SK-N-SH treated with all-trans-retinoic acid at 6 μM for 48 hours (cell line): ENCODE data around the gene HSPA12A.

ENCODE experiments used
- ARNTL ChIP-seq: fragments of 450-650 bp; formaldehyde crosslinking; IDR thresholded peaks from 2 replicates; pipeline ENCODE4 v1.5.0; 2020; ENCODE audit warnings: low read depth, mild to moderate bottlenecking, moderate library complexity, borderline replicate concordance
- BACH2 ChIP-seq: fragments of 250-450 bp; sonication (Bioruptor Pico); IDR thresholded peaks from 2 replicates; pipeline ENCODE4 v1.9.0; 2021; ENCODE audit warnings: mild to moderate bottlenecking, borderline replicate concordance
- ESRRG ChIP-seq: fragments of 250-450 bp; sonication (Bioruptor Pico); IDR thresholded peaks from 2 replicates; pipeline ENCODE4 v1.6.1; 2021; ENCODE audit warnings: mild to moderate bottlenecking
- ISL1 ChIP-seq: fragments of 250-450 bp; sonication (Bioruptor Pico); IDR thresholded peaks from 2 replicates; pipeline ENCODE4 v2.1.2; 2022; ENCODE audit warnings: mild to moderate bottlenecking, moderate library complexity
- PPARA ChIP-seq: fragments of 250-450 bp; sonication (Bioruptor Pico); IDR thresholded peaks from 2 replicates; pipeline ENCODE4 v1.5.0; 2020; ENCODE audit warnings: mild to moderate bottlenecking, borderline replicate concordance
- RARB ChIP-seq: fragments of 250-450 bp; sonication (Bioruptor Pico); IDR thresholded peaks from 2 replicates; pipeline ENCODE4 v1.8.0; 2021; ENCODE audit warnings: mild to moderate bottlenecking, moderate library complexity
- ZC3H10 ChIP-seq: fragments of 250-450 bp; sonication (Bioruptor Pico); IDR thresholded peaks from 2 replicates; pipeline ENCODE4 v1.5.1; 2021; ENCODE audit warnings: mild to moderate bottlenecking, moderate library complexity
- TF ChIP-seq, protein P1 (sequence below): fragments of 250-450 bp; sonication (Bioruptor Pico); IDR thresholded peaks from 2 replicates; pipeline ENCODE4 v1.5.1; 2020; ENCODE audit warnings: low read depth, mild to moderate bottlenecking, moderate library complexity
- TF ChIP-seq, protein P2 (sequence below): fragments of 250-450 bp; sonication (Bioruptor Pico); IDR thresholded peaks from 2 replicates; pipeline ENCODE4 v1.8.0; 2020; ENCODE audit warnings: mild to moderate bottlenecking, moderate library complexity, borderline replicate concordance
- TF ChIP-seq, protein P3 (sequence below): fragments of 250-450 bp; sonication (Bioruptor Pico); IDR thresholded peaks from 2 replicates; pipeline ENCODE4 v1.5.0; 2020; ENCODE audit warnings: mild to moderate bottlenecking, moderate library complexity

DNA sequence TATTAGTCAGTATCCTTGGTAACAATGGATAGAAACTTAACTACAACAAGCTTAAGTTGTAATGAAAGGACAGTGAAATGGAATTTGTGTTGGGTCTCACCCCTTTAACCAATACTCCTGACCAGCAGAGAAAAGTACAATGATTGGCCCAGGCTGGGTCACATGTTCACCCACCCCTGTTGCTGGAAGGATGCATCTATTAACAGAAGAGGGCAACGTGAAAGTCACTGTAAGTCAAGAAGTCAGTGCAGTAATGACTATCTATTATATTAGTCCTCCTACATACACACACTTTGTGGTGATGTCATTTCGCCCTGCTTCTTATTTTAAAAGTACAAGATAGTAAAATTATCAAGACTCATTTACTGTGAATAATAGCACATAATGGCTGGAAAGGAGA lies 105.4 kb downstream of the HSPA12A start:
- TF ChIP-seq RARB (CRISPR knock-in tag): no peak
- TF ChIP-seq ESRRG (CRISPR knock-in tag): no peak
- TF ChIP-seq ZC3H10 (CRISPR knock-in tag): no peak
- TF ChIP-seq, protein P1, sequence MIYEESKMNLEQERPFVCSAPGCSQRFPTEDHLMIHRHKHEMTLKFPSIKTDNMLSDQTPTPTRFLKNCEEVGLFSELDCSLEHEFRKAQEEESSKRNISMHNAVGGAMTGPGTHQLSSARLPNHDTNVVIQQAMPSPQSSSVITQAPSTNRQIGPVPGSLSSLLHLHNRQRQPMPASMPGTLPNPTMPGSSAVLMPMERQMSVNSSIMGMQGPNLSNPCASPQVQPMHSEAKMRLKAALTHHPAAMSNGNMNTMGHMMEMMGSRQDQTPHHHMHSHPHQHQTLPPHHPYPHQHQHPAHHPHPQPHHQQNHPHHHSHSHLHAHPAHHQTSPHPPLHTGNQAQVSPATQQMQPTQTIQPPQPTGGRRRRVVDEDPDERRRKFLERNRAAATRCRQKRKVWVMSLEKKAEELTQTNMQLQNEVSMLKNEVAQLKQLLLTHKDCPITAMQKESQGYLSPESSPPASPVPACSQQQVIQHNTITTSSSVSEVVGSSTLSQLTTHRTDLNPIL: no peak
- TF ChIP-seq, protein P2, sequence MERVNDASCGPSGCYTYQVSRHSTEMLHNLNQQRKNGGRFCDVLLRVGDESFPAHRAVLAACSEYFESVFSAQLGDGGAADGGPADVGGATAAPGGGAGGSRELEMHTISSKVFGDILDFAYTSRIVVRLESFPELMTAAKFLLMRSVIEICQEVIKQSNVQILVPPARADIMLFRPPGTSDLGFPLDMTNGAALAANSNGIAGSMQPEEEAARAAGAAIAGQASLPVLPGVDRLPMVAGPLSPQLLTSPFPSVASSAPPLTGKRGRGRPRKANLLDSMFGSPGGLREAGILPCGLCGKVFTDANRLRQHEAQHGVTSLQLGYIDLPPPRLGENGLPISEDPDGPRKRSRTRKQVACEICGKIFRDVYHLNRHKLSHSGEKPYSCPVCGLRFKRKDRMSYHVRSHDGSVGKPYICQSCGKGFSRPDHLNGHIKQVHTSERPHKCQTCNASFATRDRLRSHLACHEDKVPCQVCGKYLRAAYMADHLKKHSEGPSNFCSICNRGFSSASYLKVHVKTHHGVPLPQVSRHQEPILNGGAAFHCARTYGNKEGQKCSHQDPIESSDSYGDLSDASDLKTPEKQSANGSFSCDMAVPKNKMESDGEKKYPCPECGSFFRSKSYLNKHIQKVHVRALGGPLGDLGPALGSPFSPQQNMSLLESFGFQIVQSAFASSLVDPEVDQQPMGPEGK (CRISPR knock-in tag): no peak
- TF ChIP-seq PPARA (CRISPR knock-in tag): no peak
- TF ChIP-seq ISL1 (CRISPR knock-in tag): no peak
- no peak for TF ChIP-seq ARNTL (CRISPR knock-in tag)
- TF ChIP-seq, protein P3, sequence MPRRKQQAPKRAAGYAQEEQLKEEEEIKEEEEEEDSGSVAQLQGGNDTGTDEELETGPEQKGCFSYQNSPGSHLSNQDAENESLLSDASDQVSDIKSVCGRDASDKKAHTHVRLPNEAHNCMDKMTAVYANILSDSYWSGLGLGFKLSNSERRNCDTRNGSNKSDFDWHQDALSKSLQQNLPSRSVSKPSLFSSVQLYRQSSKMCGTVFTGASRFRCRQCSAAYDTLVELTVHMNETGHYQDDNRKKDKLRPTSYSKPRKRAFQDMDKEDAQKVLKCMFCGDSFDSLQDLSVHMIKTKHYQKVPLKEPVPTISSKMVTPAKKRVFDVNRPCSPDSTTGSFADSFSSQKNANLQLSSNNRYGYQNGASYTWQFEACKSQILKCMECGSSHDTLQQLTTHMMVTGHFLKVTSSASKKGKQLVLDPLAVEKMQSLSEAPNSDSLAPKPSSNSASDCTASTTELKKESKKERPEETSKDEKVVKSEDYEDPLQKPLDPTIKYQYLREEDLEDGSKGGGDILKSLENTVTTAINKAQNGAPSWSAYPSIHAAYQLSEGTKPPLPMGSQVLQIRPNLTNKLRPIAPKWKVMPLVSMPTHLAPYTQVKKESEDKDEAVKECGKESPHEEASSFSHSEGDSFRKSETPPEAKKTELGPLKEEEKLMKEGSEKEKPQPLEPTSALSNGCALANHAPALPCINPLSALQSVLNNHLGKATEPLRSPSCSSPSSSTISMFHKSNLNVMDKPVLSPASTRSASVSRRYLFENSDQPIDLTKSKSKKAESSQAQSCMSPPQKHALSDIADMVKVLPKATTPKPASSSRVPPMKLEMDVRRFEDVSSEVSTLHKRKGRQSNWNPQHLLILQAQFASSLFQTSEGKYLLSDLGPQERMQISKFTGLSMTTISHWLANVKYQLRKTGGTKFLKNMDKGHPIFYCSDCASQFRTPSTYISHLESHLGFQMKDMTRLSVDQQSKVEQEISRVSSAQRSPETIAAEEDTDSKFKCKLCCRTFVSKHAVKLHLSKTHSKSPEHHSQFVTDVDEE (CRISPR knock-in tag): no peak
- TF ChIP-seq BACH2 (CRISPR knock-in tag): no peak
